HG03442 (cell line): ENCODE data around the gene JARID2.

Experiments used
- ATAC-seq: cut with Tn5 transposase; IDR thresholded peaks from one replicate; pipeline ENCODE4 v1.9.1; 2021; ENCODE audit warnings: mild to moderate bottlenecking, moderate library complexity; ENCODE audit not compliant: unreplicated experiment

Gene JARID2

GRCh38 chr6:15433511-15433861 is 187.6 kb downstream of the JARID2 start:
- ATAC-seq: no peak

GRCh38 chr6:15434263-15434662 is 188.4 kb downstream of the JARID2 start:
- no peak for ATAC-seq

- no peak for ATAC-seq
These were observed 189.0 kb downstream of the JARID2 start for GRCh38 chr6:15434823-15435380.

GRCh38 chr6:15435468-15435867 is 189.6 kb downstream of the JARID2 start:
- ATAC-seq: no peak

GRCh38 chr6:15436451-15436850 is 190.6 kb downstream of the JARID2 start:
- no peak for ATAC-seq

- no peak for ATAC-seq
These were observed 191.3 kb downstream of the JARID2 start for GRCh38 chr6:15437090-15437635.

GRCh38 chr6:15439410-15440025 is 193.6 kb downstream of the JARID2 start:
- no peak for ATAC-seq

- ATAC-seq: no peak
These were observed 194.2 kb downstream of the JARID2 start for GRCh38 chr6:15440040-15440439.

GRCh38 chr6:15441215-15441868 is 195.5 kb downstream of the JARID2 start:
- no peak for ATAC-seq

GRCh38 chr6:15441981-15442380 is 196.1 kb downstream of the JARID2 start:
- ATAC-seq: no peak

GRCh38 chr6:15442467-15442866 is 196.6 kb downstream of the JARID2 start:
- no peak for ATAC-seq

GRCh38 chr6:15443119-15443830 is 197.4 kb downstream of the JARID2 start:
- no peak for ATAC-seq

GRCh38 chr6:15444081-15444731 is 198.3 kb downstream of the JARID2 start:
- ATAC-seq: no peak

GRCh38 chr6:15444881-15445280 is 199.0 kb downstream of the JARID2 start:
- ATAC-seq: no peak

- no peak for ATAC-seq
These were observed 201.8 kb downstream of the JARID2 start for GRCh38 chr6:15447546-15448267.

- ATAC-seq: no peak
These were observed 203.1 kb downstream of the JARID2 start for GRCh38 chr6:15449011-15449410.

- ATAC-seq: no peak
These were observed 205.9 kb downstream of the JARID2 start for GRCh38 chr6:15451738-15452137.

GRCh38 chr6:15452182-15452941 is 206.5 kb downstream of the JARID2 start:
- ATAC-seq: no peak

- no peak for ATAC-seq
These were observed 207.3 kb downstream of the JARID2 start for GRCh38 chr6:15453186-15453585.

GRCh38 chr6:15453622-15454021 is 207.8 kb downstream of the JARID2 start:
- ATAC-seq: no peak
